PC-9 (cell line): ENCODE data around the gene MPP3.

Source experiments
- EZH2 ChIP-seq: fragments of 200-600 bp; sonication (generic); IDR thresholded peaks from 2 replicates; pipeline ENCODE4 v1.8.0; 2017; ENCODE audit warnings: antibody characterized with exemption, low read depth
- TF ChIP-seq, protein P1 (sequence below): fragments of 200-600 bp; sonication (generic); conservative IDR thresholded peaks from 2 replicates; pipeline ENCODE4 v1.6.1; 2017; ENCODE audit warnings: mixed run types, antibody characterized with exemption, mild to moderate bottlenecking, moderate library complexity

DNA sequence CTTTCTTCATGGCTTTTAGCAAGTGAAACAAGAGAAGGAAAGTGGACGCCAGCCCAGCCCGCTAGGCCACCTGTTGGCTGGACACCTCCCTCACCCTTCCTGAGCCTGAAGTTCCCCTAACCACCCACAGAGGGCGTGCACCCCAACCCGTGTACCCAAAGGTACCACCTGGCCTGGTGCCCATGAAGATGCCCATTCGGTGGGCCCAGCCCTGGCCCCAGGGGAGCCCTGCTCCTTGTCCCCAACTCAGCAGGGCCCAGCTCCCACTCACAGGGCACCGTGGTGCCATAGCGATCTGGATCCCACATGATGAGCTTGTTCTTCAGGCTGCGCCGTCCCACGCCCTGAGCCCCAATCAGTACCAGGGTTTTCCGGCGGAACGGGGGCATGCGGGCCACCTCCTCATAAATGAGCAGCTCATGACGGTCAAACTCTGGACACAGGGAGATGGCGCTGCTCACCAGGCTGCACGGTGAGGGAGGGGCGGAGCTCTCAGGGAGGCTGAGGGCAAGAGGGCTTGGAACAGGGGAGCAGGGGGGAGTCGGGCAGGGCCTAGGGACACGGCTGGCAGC lies 47.6 kb upstream of the MPP3 start:
- TF ChIP-seq, protein P1, sequence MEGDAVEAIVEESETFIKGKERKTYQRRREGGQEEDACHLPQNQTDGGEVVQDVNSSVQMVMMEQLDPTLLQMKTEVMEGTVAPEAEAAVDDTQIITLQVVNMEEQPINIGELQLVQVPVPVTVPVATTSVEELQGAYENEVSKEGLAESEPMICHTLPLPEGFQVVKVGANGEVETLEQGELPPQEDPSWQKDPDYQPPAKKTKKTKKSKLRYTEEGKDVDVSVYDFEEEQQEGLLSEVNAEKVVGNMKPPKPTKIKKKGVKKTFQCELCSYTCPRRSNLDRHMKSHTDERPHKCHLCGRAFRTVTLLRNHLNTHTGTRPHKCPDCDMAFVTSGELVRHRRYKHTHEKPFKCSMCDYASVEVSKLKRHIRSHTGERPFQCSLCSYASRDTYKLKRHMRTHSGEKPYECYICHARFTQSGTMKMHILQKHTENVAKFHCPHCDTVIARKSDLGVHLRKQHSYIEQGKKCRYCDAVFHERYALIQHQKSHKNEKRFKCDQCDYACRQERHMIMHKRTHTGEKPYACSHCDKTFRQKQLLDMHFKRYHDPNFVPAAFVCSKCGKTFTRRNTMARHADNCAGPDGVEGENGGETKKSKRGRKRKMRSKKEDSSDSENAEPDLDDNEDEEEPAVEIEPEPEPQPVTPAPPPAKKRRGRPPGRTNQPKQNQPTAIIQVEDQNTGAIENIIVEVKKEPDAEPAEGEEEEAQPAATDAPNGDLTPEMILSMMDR, result peak; percentile 88
- no peak for TF ChIP-seq EZH2
